Stimulated activated naive CD8-positive, alpha-beta T cell treated with anti-CD3 and anti-CD28 coated beads, Interleukin-15, Interleukin-2, amounts not matched to agents 100 ng/mL and 50 ng/mL, for 24 hours (primary cell): ENCODE results near the gene FUT7.

ENCODE experiments used
- H3K27ac Mint-ChIP-seq: one replicate; pipeline ENCODE4 v1.8.0; 2021; ENCODE audit warnings: mild to moderate bottlenecking, mixed read lengths
- H3K27me3 Mint-ChIP-seq: one replicate; pipeline ENCODE4 v1.8.0; 2021; ENCODE audit warnings: mixed read lengths
- H3K36me3 Mint-ChIP-seq: one replicate; pipeline ENCODE4 v1.8.0; 2021; ENCODE audit warnings: low read depth, mixed read lengths
- H3K4me1 Mint-ChIP-seq: one replicate; pipeline ENCODE4 v1.8.0; 2021; ENCODE audit warnings: low read depth, mixed read lengths
- H3K4me3 Mint-ChIP-seq: one replicate; pipeline ENCODE4 v1.8.0; 2021; ENCODE audit warnings: mild to moderate bottlenecking, mixed read lengths
- H3K9me3 Mint-ChIP-seq: one replicate; pipeline ENCODE4 v1.8.0; 2021; ENCODE audit warnings: mixed read lengths

The FUT7 gene

GRCh38 chr9:137057545-137057944 lies 25.7 kb upstream of the FUT7 start:
- H3K36me3 Mint-ChIP-seq = no peaks in the 10 kb centered on the region

GRCh38 chr9:137056739-137057415 lies 25.0 kb upstream of the FUT7 start:
- H3K4me3 Mint-ChIP-seq = no peak overlapping the region
- no peaks in the 10 kb centered on the region for H3K4me1 Mint-ChIP-seq
- no peak overlapping the region for H3K27ac Mint-ChIP-seq
- no peaks in the 10 kb centered on the region for H3K9me3 Mint-ChIP-seq
- peaks cover 6% of the 10 kb centered on the region for H3K27me3 Mint-ChIP-seq
- H3K36me3 Mint-ChIP-seq = no peaks in the 10 kb centered on the region

More at GRCh38 chr9:137057545-137057944, 25.7 kb upstream of the FUT7 start:
- H3K27ac Mint-ChIP-seq = no peak overlapping the region
- H3K9me3 Mint-ChIP-seq = no peaks in the 10 kb centered on the region
- no peak overlapping the region for H3K4me3 Mint-ChIP-seq
- H3K4me1 Mint-ChIP-seq = no peaks in the 10 kb centered on the region
- H3K27me3 Mint-ChIP-seq = peaks cover 3% of the 10 kb centered on the region

- Mint-ChIP-seq H3K4me1 (no peaks in the 10 kb centered on the region), H3K27me3 (peaks cover 6% of the 10 kb centered on the region), H3K4me3 (no peak overlapping the region), H3K27ac (no peak overlapping the region), H3K36me3 (no peaks in the 10 kb centered on the region), H3K9me3 (no peaks in the 10 kb centered on the region)
Observed at GRCh38 chr9:137055385-137056364, 23.8 kb upstream of the FUT7 start.

- no peaks in the 10 kb centered on the region for H3K36me3 Mint-ChIP-seq
- H3K27ac Mint-ChIP-seq = no peak overlapping the region
- no peak overlapping the region for H3K4me3 Mint-ChIP-seq
Observed at GRCh38 chr9:137054932-137055384, 23.1 kb upstream of the FUT7 start.

GRCh38 chr9:137053944-137054931 lies 22.4 kb upstream of the FUT7 start, which contains the start of gene ENTPD2:
Gene ENTPD2, minus strand, starts transcription at chr9:137054061. Its CDS starts 64 bp downstream, at chr9:137053997.
- Mint-ChIP-seq H3K36me3 (no peaks in the 10 kb centered on the region), H3K4me3 (no peak within 1 kb of the TSS), H3K9me3 (no peaks in the 10 kb centered on the region), H3K27me3 (peaks cover 17% of the 10 kb centered on the region), H3K27ac (no peak within 1 kb of the TSS), H3K4me1 (no peaks in the 10 kb centered on the region)

More at GRCh38 chr9:137054932-137055384, 23.1 kb upstream of the FUT7 start:
- no peaks in the 10 kb centered on the region for H3K9me3 Mint-ChIP-seq
- no peaks in the 10 kb centered on the region for H3K4me1 Mint-ChIP-seq
- H3K27me3 Mint-ChIP-seq = peaks cover 11% of the 10 kb centered on the region

- no peaks in the 10 kb centered on the region for H3K4me1 Mint-ChIP-seq
- H3K4me3 Mint-ChIP-seq = no peak overlapping the region
- no peak overlapping the region for H3K27ac Mint-ChIP-seq
- no peaks in the 10 kb centered on the region for H3K36me3 Mint-ChIP-seq
- peaks cover 17% of the 10 kb centered on the region for H3K27me3 Mint-ChIP-seq
- no peaks in the 10 kb centered on the region for H3K9me3 Mint-ChIP-seq
Observed at GRCh38 chr9:137052998-137053943, 21.4 kb upstream of the FUT7 start.

- Mint-ChIP-seq H3K4me3 (no peak overlapping the region), H3K9me3 (no peaks in the 10 kb centered on the region)
Observed at GRCh38 chr9:137052293-137052692, 20.4 kb upstream of the FUT7 start.

GRCh38 chr9:137051145-137051724 lies 19.3 kb upstream of the FUT7 start:
- H3K4me1 Mint-ChIP-seq = no peaks in the 10 kb centered on the region
- no peak overlapping the region for H3K27ac Mint-ChIP-seq
- no peak overlapping the region for H3K4me3 Mint-ChIP-seq
- no peaks in the 10 kb centered on the region for H3K9me3 Mint-ChIP-seq
- peaks cover 25% of the 10 kb centered on the region for H3K27me3 Mint-ChIP-seq
- no peaks in the 10 kb centered on the region for H3K36me3 Mint-ChIP-seq

More at GRCh38 chr9:137052293-137052692, 20.4 kb upstream of the FUT7 start:
- H3K4me1 Mint-ChIP-seq = no peaks in the 10 kb centered on the region
- H3K27me3 Mint-ChIP-seq = peaks cover 25% of the 10 kb centered on the region
- H3K36me3 Mint-ChIP-seq = no peaks in the 10 kb centered on the region
- no peak overlapping the region for H3K27ac Mint-ChIP-seq

- H3K4me1 Mint-ChIP-seq = no peaks in the 10 kb centered on the region
- no peaks in the 10 kb centered on the region for H3K9me3 Mint-ChIP-seq
- H3K27ac Mint-ChIP-seq = no peak overlapping the region
- peaks cover 25% of the 10 kb centered on the region for H3K27me3 Mint-ChIP-seq
- H3K36me3 Mint-ChIP-seq = no peaks in the 10 kb centered on the region
- no peak overlapping the region for H3K4me3 Mint-ChIP-seq
Observed at GRCh38 chr9:137050570-137050969, 18.7 kb upstream of the FUT7 start.

- Mint-ChIP-seq H3K36me3 (no peaks in the 10 kb centered on the region), H3K27me3 (peaks cover 29% of the 10 kb centered on the region)
Observed at GRCh38 chr9:137049544-137050449, 17.9 kb upstream of the FUT7 start.

GRCh38 chr9:137048655-137049543 lies 17.0 kb upstream of the FUT7 start:
- Mint-ChIP-seq H3K27me3 (peaks cover 31% of the 10 kb centered on the region), H3K4me1 (peaks cover 12% of the 10 kb centered on the region), H3K4me3 (no peak overlapping the region), H3K27ac (no peak overlapping the region), H3K36me3 (no peaks in the 10 kb centered on the region), H3K9me3 (no peaks in the 10 kb centered on the region)

More at GRCh38 chr9:137049544-137050449, 17.9 kb upstream of the FUT7 start:
- Mint-ChIP-seq H3K9me3 (no peaks in the 10 kb centered on the region), H3K4me3 (no peak overlapping the region), H3K27ac (no peak overlapping the region), H3K4me1 (peaks cover 5% of the 10 kb centered on the region)
